ENCODE measurements around the gene MAMDC2. TPM values are rescaled to one million over a fixed set of nuclear protein-coding genes. Genes with fewer than 3 reads are reported as not detected.

The MAMDC2 gene
- total RNA-seq, 1 experiment from 2014 or later = 1.2 TPM

DNA sequence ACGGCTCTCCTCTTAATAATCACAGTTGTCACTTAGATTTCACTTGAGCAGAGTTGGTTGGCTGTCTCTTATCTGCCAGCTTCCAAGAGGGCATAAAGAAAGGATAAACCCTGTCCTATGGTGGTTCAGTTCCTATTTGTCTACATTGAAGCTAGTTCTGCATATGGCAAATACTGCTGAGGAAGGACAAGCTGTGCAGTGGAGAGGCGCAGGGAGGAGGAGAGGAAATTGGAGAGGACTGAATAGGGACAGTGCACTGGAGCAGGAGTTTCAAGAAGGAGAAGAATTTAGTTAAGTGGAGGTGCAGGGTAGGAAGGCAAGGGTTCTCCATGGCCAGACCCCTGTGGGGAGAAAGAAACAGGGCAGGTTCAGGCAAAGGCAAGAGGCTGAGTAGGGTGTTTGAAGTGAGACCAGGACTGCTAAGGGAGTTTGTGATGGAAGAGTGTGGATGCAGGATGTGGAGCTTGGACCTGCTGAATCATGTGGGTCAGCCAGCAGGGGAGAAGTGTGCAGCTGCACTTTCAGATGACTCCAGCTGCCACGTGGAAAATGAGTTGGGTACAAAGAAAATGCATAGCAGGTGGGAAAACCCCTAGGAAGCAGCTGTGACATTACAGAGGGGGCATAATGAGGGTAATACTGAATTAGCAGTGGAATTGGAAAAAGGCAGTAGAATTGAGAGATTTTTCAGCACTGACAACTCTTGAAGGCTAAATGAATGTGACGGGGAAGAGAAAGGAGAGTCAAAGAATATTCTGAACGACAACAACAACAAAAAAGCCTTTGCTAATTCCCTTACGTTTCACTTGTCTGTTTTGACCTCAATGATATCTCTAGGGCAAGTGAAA is 66.8 kb downstream of the MAMDC2 start:
- H4K20me1 ChIP-seq (ENCODE audit: insufficient read depth) = no peaks in the 10 kb centered on the region
- H3K79me2 ChIP-seq (ENCODE audit: insufficient read depth, low read length) = no peaks in the 10 kb centered on the region
- TF ChIP-seq JUND (IDR thresholded peaks at IDR 0.05) = no peak
- no peak for TF ChIP-seq SRF (IDR thresholded peaks at IDR 0.05; ENCODE audit: low read depth)
- no peak for TF ChIP-seq ZFX (IDR thresholded peaks at IDR 0.05)
- TF ChIP-seq CBX3 (IDR thresholded peaks at IDR 0.05; ENCODE audit: low read depth) = no peak
- TF ChIP-seq EGR1 (IDR thresholded peaks at IDR 0.05; ENCODE audit: low read depth) = no peak
- TF ChIP-seq POLR2A (IDR thresholded peaks at IDR 0.05; ENCODE audit: borderline replicate concordance, extremely low read depth, insufficient read depth, insufficient read length) = no peak
- TF ChIP-seq TCF7L2 (IDR thresholded peaks at IDR 0.05; ENCODE audit: borderline replicate concordance, extremely low read depth, insufficient read depth, insufficient read length) = no peak
- no peak for TF ChIP-seq CEBPB (IDR thresholded peaks at IDR 0.05; ENCODE audit: low read depth)
- no peak for TF ChIP-seq POLR2AphosphoS5 (IDR thresholded peaks at IDR 0.05; ENCODE audit: low read depth, low read length)
- no peak for TF ChIP-seq MAX (IDR thresholded peaks at IDR 0.05)
- TF ChIP-seq, protein P1, sequence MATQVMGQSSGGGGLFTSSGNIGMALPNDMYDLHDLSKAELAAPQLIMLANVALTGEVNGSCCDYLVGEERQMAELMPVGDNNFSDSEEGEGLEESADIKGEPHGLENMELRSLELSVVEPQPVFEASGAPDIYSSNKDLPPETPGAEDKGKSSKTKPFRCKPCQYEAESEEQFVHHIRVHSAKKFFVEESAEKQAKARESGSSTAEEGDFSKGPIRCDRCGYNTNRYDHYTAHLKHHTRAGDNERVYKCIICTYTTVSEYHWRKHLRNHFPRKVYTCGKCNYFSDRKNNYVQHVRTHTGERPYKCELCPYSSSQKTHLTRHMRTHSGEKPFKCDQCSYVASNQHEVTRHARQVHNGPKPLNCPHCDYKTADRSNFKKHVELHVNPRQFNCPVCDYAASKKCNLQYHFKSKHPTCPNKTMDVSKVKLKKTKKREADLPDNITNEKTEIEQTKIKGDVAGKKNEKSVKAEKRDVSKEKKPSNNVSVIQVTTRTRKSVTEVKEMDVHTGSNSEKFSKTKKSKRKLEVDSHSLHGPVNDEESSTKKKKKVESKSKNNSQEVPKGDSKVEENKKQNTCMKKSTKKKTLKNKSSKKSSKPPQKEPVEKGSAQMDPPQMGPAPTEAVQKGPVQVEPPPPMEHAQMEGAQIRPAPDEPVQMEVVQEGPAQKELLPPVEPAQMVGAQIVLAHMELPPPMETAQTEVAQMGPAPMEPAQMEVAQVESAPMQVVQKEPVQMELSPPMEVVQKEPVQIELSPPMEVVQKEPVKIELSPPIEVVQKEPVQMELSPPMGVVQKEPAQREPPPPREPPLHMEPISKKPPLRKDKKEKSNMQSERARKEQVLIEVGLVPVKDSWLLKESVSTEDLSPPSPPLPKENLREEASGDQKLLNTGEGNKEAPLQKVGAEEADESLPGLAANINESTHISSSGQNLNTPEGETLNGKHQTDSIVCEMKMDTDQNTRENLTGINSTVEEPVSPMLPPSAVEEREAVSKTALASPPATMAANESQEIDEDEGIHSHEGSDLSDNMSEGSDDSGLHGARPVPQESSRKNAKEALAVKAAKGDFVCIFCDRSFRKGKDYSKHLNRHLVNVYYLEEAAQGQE (IDR thresholded peaks at IDR 0.05; ENCODE audit: low read depth) = no peak
- no peak for TF ChIP-seq RAD21 (IDR thresholded peaks at IDR 0.05; ENCODE audit: low read depth)
- TF ChIP-seq EZH2 (IDR thresholded peaks at IDR 0.05) = no peak
- ChIA-PET CTCF (interaction anchor here (0.7 to 7.5 kb wide), 25 partner anchors 8 to 492 kb away, joined by 3 to 205 read pairs (median 3); partner anchors contain the start of gene APBA1), RAD21 (ENCODE audit: low non-redundant PET in 1 of 2, low total read pairs in 2 of 2, uncharacterized antibody in 2 of 2, unreplicated experiment in 2 of 2) (interaction anchor here (0.7 to 3.2 kb wide), 7 partner anchors 79 to 688 kb away, joined by 3 to 19 read pairs (median 4); no protein-coding TSS in a partner anchor), POLR2A (interaction anchor here (1.6 kb wide), 1 partner anchor 139 kb away, joined by 5 read pairs; no protein-coding TSS in a partner anchor)
- H3K9me2 ChIP-seq (ENCODE audit: insufficient read depth) = no peaks in the 10 kb centered on the region
- no peaks in the 10 kb centered on the region for H3K27me3 ChIP-seq (ENCODE audit: insufficient read depth, low read length)
- DNase-seq (ENCODE audit: low read depth, low spot score) (no peak), ATAC-seq (no peak)
- no peak overlapping the region for H3K4me3 ChIP-seq (replicated peaks in 1 of 2; ENCODE audit: low read depth in 1 of 2, low read length in 2 of 2)
- H3K9ac ChIP-seq (ENCODE audit: low read length) = no peak overlapping the region
- H3K36me3 ChIP-seq (ENCODE audit: control insufficient read depth in 1 of 2, insufficient read depth in 2 of 2, low read length in 2 of 2) = no peaks in the 10 kb centered on the region
- H3K4me1 ChIP-seq (ENCODE audit: control insufficient read depth in 1 of 2, insufficient read depth in 2 of 2, low read length in 2 of 2) = peaks cover 4 to 32% of the 10 kb centered on the region in 2 experiments; a peak in 3 of 4 replicates
- H2AFZ ChIP-seq (ENCODE audit: low read depth, low read length, poor library complexity, severe bottlenecking) = no peak overlapping the region
- H3K4me2 ChIP-seq (ENCODE audit: low read length) = peak overlapping the region; percentile 13; the same call in 1 of the 2 replicates
- no peak overlapping the region for H3K27ac ChIP-seq (ENCODE audit: low read depth, low read length)
- intact Hi-C loops (cut with micrococcal nuclease) = loop anchor here (1.0 to 5.0 kb wide), 2 partner anchors 117 to 138 kb away; no protein-coding TSS in a partner anchor
- H3K9me3 ChIP-seq (ENCODE audit: control insufficient read depth in 1 of 2, insufficient read depth in 1 of 2, low read depth in 1 of 2, low read length in 2 of 2) = no peaks in the 10 kb centered on the region
- BruUV-seq (replicated peaks) = no TSS peak

All from HCT116 (cell line).